HCT116 (cell line): ENCODE results near the gene FBXW8. TPM values are rescaled to one million over a fixed set of nuclear protein-coding genes. Genes with fewer than 3 reads are reported as not detected.
A peak's percentile ranks its signal among the peaks of the same experiment; 100 is the strongest.

Experiments used
- ATAC-seq: fragments of 200-7000 bp; cut with Tn5 transposase; 2 replicates; pipeline ENCODE4 v1.9.1; 2020; ENCODE audit warnings: mild to moderate bottlenecking, moderate library complexity
- BruUV-seq: library from RNA; stranded (reverse); fragments of 400-500 nt; replicated peaks from 2 replicates; lab custom pipeline; 2021; lab: Mats Ljungman, UMichigan
- CTCF ChIA-PET: fragments of 300-600 bp; sonication (Branson Sonifier 250); formaldehyde crosslinking; loops from one replicate; lab custom pipeline; 2021; ENCODE audit warnings: antibody characterized with exemption; lab: Charles Lee
- POLR2A ChIA-PET: fragments of 300-600, 350-600 bp; sonication (Branson Sonifier 250); formaldehyde crosslinking; loops from one replicate; lab custom pipeline; 2021; ENCODE audit warnings: antibody characterized with exemption; lab: Charles Lee
- RAD21 ChIA-PET, 2 experiments: fragments of 300-600 bp; sonication (Branson Sonifier 250); formaldehyde crosslinking; loops; one replicate each; lab custom pipeline; 2023; ENCODE audit warnings: low total read pairs in 2 of 2; ENCODE audit not compliant: uncharacterized antibody in 2 of 2, unreplicated experiment in 2 of 2, low non-redundant PET in 1 of 2; lab: Charles Lee
- DNase-seq: peaks from one replicate; pipeline ENCODE4 v3.0.0-alpha.2; 2010; ENCODE audit warnings: low read depth, low spot score
- H2AFZ ChIP-seq: fragments of 200-600 bp; shearing (Covaris generic), sonication (generic); 2 replicates; pipeline ENCODE4 v1.6.1; 2017; ENCODE audit warnings: low read depth, mixed run types, mixed read lengths, antibody characterized with exemption, low read length; ENCODE audit not compliant: poor library complexity, severe bottlenecking
- H3K27ac ChIP-seq: 2 replicates; pipeline ENCODE4 v1.5.1; 2012; ENCODE audit warnings: low read depth, low read length
- H3K27me3 ChIP-seq: fragments of 200-600 bp; sonication (generic); 2 replicates; pipeline ENCODE4 v1.6.1; 2016; ENCODE audit warnings: mixed run types, low read length, mixed read lengths; ENCODE audit not compliant: insufficient read depth
- H3K36me3 ChIP-seq, 2 experiments: fragments of 200-500 bp in 1 of 2; fragments of 200-600 bp in 1 of 2; sonication (Bioruptor generic) in 1 of 2; sonication (generic) in 1 of 2; 2 replicates each; pipeline versions ENCODE4 v1.5.1 to v1.6.1; 2014 to 2016; ENCODE audit warnings: low read length in 2 of 2, inconsistent platforms in 1 of 2, mixed read lengths in 1 of 2, mixed run types in 1 of 2; ENCODE audit not compliant: insufficient read depth in 2 of 2, control insufficient read depth in 1 of 2
- H3K4me1 ChIP-seq, 2 experiments: fragments of 200-600 bp in 1 of 2; sonication (generic) in 1 of 2; 2 replicates each; pipeline versions ENCODE4 v1.5.1 to v1.6.1; 2012 to 2017; ENCODE audit warnings: low read length in 2 of 2, inconsistent platforms in 1 of 2, mild to moderate bottlenecking in 1 of 2, mixed read lengths in 1 of 2, mixed run types in 1 of 2, moderate library complexity in 1 of 2; ENCODE audit not compliant: insufficient read depth in 2 of 2, control insufficient read depth in 1 of 2
- H3K4me2 ChIP-seq: fragments of 200-600 bp; sonication (generic); 2 replicates; pipeline ENCODE4 v1.6.1; 2017; ENCODE audit warnings: mixed run types, low read length, mixed read lengths
- H3K4me3 ChIP-seq, 2 experiments: fragments of 200-600 bp in 1 of 2; sonication (generic) in 1 of 2; replicated peaks in 1 of 2; 2 replicates each; pipeline ENCODE4 v1.5.1; 2011 to 2016; ENCODE audit warnings: low read length in 2 of 2, control low read depth in 1 of 2, low read depth in 1 of 2, mild to moderate bottlenecking in 1 of 2, mixed read lengths in 1 of 2, mixed run types in 1 of 2
- H3K79me2 ChIP-seq: fragments of 200-600 bp; sonication (generic); 2 replicates; pipeline ENCODE4 v1.6.1; 2017; ENCODE audit warnings: mild to moderate bottlenecking, mixed run types, low read length, moderate library complexity, mixed read lengths; ENCODE audit not compliant: insufficient read depth
- H3K9ac ChIP-seq: fragments of 200-600 bp; sonication (generic); 2 replicates; pipeline ENCODE4 v1.6.1; 2016; ENCODE audit warnings: low read length, mixed read lengths
- H3K9me2 ChIP-seq: fragments of 200-600 bp; sonication (generic), shearing (Covaris generic); 2 replicates; pipeline ENCODE4 v1.6.1; 2017; ENCODE audit warnings: mixed run types, mild to moderate bottlenecking, moderate library complexity; ENCODE audit not compliant: insufficient read depth
- H3K9me3 ChIP-seq, 2 experiments: fragments of 200-500 bp in 1 of 2; fragments of 200-600 bp in 1 of 2; sonication (Bioruptor generic) in 1 of 2; sonication (generic) in 1 of 2; 2 replicates each; pipeline ENCODE4 v1.6.1; 2014 to 2017; ENCODE audit warnings: low read length in 2 of 2, mixed read lengths in 2 of 2, inconsistent platforms in 1 of 2, low read depth in 1 of 2, mild to moderate bottlenecking in 1 of 2, mixed run types in 1 of 2, moderate library complexity in 1 of 2; ENCODE audit not compliant: control insufficient read depth in 1 of 2, insufficient read depth in 1 of 2
- H4K20me1 ChIP-seq: fragments of 200-600 bp; sonication (generic), shearing (Covaris generic); 2 replicates; pipeline ENCODE4 v1.6.1; 2017; ENCODE audit warnings: mixed run types, mild to moderate bottlenecking, moderate library complexity; ENCODE audit not compliant: insufficient read depth
- CEBPB ChIP-seq: IDR thresholded peaks from 2 replicates; pipeline ENCODE4 v1.6.1; 2012; ENCODE audit warnings: low read depth
- EGR1 ChIP-seq: IDR thresholded peaks from 2 replicates; pipeline ENCODE4 v1.6.1; 2012; ENCODE audit warnings: low read depth
- EZH2 ChIP-seq: fragments of 200-600 bp; sonication (generic); IDR thresholded peaks from 2 replicates; pipeline ENCODE4 v1.6.1; 2017; ENCODE audit warnings: antibody characterized with exemption, mixed run types
- FOSL1 ChIP-seq: IDR thresholded peaks from 2 replicates; pipeline ENCODE4 v1.6.1; 2012; ENCODE audit warnings: low read depth
- JUND ChIP-seq: IDR thresholded peaks from 2 replicates; pipeline ENCODE4 v1.6.1; 2012
- POLR2AphosphoS5 ChIP-seq: IDR thresholded peaks from 2 replicates; pipeline ENCODE4 v1.6.1; 2011; ENCODE audit warnings: mild to moderate bottlenecking, low read depth, low read length, moderate library complexity
- RAD21 ChIP-seq: IDR thresholded peaks from 2 replicates; pipeline ENCODE4 v1.6.1; 2012; ENCODE audit warnings: low read depth, mild to moderate bottlenecking
- SIN3A ChIP-seq: IDR thresholded peaks from 2 replicates; pipeline ENCODE4 v1.6.1; 2012; ENCODE audit warnings: low read depth
- SP1 ChIP-seq: IDR thresholded peaks from 2 replicates; pipeline ENCODE4 v1.6.1; 2012; ENCODE audit warnings: low read depth
- SRF ChIP-seq: IDR thresholded peaks from 2 replicates; pipeline ENCODE4 v1.6.1; 2012; ENCODE audit warnings: low read depth
- TCF7L2 ChIP-seq: IDR thresholded peaks from 2 replicates; pipeline ENCODE4 v1.7.0; 2011; ENCODE audit warnings: borderline replicate concordance, inconsistent platforms; ENCODE audit not compliant: insufficient read depth, insufficient read length; ENCODE audit errors: extremely low read depth
- YY1 ChIP-seq: IDR thresholded peaks from 2 replicates; pipeline ENCODE4 v1.6.1; 2011; ENCODE audit warnings: low read length, low read depth, moderate library complexity, mild to moderate bottlenecking; ENCODE audit not compliant: insufficient replicate concordance; ENCODE audit errors: extremely low read depth
- ZFX ChIP-seq: fragments of 450-650 bp; IDR thresholded peaks from 2 replicates; pipeline ENCODE4 v1.6.1; 2017
- ZNF274 ChIP-seq: fragments of 200-500 bp; sonication (Bioruptor generic); IDR thresholded peaks from 2 replicates; pipeline ENCODE4 v1.6.1; 2014; ENCODE audit warnings: mild to moderate bottlenecking, low read depth, low read length, inconsistent platforms
- intact Hi-C: fragments of 100-400 bp; cut with micrococcal nuclease; formaldehyde crosslinking; loops from 2 replicates; pipeline ENCODE4 v1.10.0; 2022
- total RNA-seq: library from RNA; stranded (reverse); gene quantifications from one replicate; pipeline ENCODE4 v1.2.1, GENCODE V29; 2021; ENCODE audit not compliant: unreplicated experiment
- TF ChIP-seq, protein P1 (sequence below): IDR thresholded peaks from 2 replicates; pipeline ENCODE4 v1.6.1; 2012
- TF ChIP-seq, protein P2 (sequence below): IDR thresholded peaks from 2 replicates; pipeline ENCODE4 v1.6.1; 2012
- TF ChIP-seq, protein P3 (sequence below): IDR thresholded peaks from 2 replicates; pipeline ENCODE4 v1.6.1; 2012; ENCODE audit warnings: low read depth
- TF ChIP-seq, protein P4 (sequence below), 3 experiments: fragments of 200-600 bp in 1 of 3; sonication (generic) in 1 of 3; IDR thresholded peaks in 2 of 3; conservative IDR thresholded peaks in 1 of 3; 2 replicates each; pipeline ENCODE4 v1.5.1; 2012 to 2017; ENCODE audit warnings: low read depth in 2 of 3, low read length in 2 of 3, antibody characterized with exemption in 1 of 3, borderline replicate concordance in 1 of 3, control low read depth in 1 of 3, mild to moderate bottlenecking in 1 of 3, mixed read lengths in 1 of 3, mixed run types in 1 of 3, moderate library complexity in 1 of 3; ENCODE audit not compliant: insufficient read depth in 1 of 3

FBXW8 gene
- total RNA-seq, 1 experiment from 2014 or later: 14.6 TPM

DNA sequence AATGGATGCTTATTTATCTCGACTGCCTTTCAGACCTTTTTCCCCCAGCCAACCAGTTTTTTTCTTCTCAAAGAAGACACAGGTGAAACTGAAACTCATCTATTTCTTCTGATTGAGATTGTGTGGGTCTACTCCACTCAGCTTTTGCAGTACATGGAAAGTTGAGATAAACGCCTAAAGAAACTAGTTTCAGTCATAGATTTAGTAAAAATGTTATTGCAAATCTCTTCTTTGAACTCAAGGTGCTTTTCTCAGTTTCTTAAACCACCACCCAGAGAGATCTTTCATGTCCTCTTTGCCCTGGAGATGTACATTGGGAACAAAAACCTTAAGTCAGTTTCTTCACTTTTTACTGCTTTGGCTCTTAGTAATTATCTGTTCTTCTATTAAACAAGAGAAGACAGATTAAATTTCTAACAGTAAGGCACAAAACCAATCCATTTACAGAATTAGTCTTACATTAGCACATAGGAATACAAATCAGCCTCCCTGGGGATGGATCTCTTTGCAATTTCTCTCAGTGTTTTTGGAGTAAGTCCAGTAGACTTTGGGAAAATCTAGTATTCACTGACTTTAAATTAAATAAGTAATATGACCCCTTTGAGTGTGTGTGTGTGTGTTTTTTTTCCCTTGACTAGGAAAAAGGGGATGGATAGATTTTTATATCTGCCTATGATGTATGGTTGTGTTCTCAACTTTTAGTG lies 11.6 kb downstream of the FBXW8 start (continued):
- TF ChIP-seq RAD21 (no peak), SP1 (no peak), EGR1 (no peak)
- TF ChIP-seq, protein P1, sequence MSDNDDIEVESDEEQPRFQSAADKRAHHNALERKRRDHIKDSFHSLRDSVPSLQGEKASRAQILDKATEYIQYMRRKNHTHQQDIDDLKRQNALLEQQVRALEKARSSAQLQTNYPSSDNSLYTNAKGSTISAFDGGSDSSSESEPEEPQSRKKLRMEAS: no peak

DNA sequence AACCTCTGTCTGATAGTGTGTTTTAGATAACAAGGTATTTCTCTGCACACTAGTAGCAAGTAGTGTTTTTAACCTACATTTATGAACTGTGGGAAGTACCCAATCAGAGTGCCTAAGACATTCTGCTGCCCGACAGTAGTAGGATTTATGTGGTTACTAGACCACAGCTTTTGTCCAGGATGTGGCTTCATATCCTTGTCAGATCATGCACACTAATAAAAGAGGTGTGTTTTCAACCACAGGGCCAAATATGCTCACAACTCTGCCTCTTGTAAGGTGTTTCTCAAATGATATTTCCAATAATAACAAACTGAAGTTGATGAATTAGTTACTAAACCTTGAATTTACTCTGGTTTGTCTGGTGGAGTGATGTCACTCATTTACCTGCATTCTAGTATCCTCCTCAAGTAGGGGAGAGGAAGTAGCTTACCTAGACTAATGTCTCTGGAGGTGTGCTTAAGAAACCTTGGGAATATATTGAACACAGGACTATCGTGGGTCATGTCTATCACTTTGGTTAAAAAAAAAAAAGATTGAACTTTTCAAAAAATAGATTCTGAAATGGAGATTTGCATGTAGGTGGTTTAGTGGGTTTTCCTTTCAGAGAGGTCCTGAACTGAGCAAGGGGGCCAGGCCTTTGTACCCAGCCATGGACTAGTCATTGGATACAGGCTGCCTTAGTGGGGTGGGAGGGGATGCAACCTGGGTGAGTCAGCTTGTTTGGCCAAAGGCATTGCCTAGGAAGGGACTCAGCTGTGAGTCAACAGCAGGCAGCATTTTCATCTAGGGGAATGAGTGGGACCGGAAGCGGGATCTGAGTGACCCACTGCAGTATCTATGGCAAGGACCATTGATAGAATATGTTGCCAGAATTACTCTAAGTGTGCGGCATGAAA lies 14.1 kb downstream of the FBXW8 start:
- CTCF ChIA-PET: no interaction called here
- DNase-seq (peak; percentile 44), ATAC-seq (peak; percentile 85)
- H3K4me3 ChIP-seq: no peak overlapping the region
- H3K36me3 ChIP-seq: no peaks in the 10 kb centered on the region
- no peaks in the 10 kb centered on the region for H3K9me3 ChIP-seq
- H2AFZ ChIP-seq: no peak overlapping the region
- H3K4me2 ChIP-seq: peak overlapping the region; percentile 32
- intact Hi-C loops: no loop called here
- H3K9me2 ChIP-seq: no peaks in the 10 kb centered on the region
- no peaks in the 10 kb centered on the region for H4K20me1 ChIP-seq
- POLR2A ChIA-PET: no interaction called here
- peaks cover 3 to 15% of the 10 kb centered on the region in 2 experiments; a peak in 2 of 4 replicates for H3K4me1 ChIP-seq
- no TSS peak for BruUV-seq
- no peaks in the 10 kb centered on the region for H3K27me3 ChIP-seq
- no peak overlapping the region for H3K27ac ChIP-seq
- H3K79me2 ChIP-seq: no peaks in the 10 kb centered on the region
- H3K9ac ChIP-seq: no peak overlapping the region
- RAD21 ChIA-PET: no interaction called here
- TF ChIP-seq, protein P2, sequence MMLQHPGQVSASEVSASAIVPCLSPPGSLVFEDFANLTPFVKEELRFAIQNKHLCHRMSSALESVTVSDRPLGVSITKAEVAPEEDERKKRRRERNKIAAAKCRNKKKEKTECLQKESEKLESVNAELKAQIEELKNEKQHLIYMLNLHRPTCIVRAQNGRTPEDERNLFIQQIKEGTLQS: no peak
- TF ChIP-seq TCF7L2: no peak
- TF ChIP-seq JUND: peak; percentile 51; the same call in 1 of the 2 replicates
- TF ChIP-seq CEBPB: no peak
- TF ChIP-seq, protein P3, sequence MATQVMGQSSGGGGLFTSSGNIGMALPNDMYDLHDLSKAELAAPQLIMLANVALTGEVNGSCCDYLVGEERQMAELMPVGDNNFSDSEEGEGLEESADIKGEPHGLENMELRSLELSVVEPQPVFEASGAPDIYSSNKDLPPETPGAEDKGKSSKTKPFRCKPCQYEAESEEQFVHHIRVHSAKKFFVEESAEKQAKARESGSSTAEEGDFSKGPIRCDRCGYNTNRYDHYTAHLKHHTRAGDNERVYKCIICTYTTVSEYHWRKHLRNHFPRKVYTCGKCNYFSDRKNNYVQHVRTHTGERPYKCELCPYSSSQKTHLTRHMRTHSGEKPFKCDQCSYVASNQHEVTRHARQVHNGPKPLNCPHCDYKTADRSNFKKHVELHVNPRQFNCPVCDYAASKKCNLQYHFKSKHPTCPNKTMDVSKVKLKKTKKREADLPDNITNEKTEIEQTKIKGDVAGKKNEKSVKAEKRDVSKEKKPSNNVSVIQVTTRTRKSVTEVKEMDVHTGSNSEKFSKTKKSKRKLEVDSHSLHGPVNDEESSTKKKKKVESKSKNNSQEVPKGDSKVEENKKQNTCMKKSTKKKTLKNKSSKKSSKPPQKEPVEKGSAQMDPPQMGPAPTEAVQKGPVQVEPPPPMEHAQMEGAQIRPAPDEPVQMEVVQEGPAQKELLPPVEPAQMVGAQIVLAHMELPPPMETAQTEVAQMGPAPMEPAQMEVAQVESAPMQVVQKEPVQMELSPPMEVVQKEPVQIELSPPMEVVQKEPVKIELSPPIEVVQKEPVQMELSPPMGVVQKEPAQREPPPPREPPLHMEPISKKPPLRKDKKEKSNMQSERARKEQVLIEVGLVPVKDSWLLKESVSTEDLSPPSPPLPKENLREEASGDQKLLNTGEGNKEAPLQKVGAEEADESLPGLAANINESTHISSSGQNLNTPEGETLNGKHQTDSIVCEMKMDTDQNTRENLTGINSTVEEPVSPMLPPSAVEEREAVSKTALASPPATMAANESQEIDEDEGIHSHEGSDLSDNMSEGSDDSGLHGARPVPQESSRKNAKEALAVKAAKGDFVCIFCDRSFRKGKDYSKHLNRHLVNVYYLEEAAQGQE: no peak
- TF ChIP-seq EZH2: no peak
- no peak for TF ChIP-seq SIN3A
- no peak for TF ChIP-seq SRF
- TF ChIP-seq SP1: peak; percentile 30
- TF ChIP-seq, protein P4, sequence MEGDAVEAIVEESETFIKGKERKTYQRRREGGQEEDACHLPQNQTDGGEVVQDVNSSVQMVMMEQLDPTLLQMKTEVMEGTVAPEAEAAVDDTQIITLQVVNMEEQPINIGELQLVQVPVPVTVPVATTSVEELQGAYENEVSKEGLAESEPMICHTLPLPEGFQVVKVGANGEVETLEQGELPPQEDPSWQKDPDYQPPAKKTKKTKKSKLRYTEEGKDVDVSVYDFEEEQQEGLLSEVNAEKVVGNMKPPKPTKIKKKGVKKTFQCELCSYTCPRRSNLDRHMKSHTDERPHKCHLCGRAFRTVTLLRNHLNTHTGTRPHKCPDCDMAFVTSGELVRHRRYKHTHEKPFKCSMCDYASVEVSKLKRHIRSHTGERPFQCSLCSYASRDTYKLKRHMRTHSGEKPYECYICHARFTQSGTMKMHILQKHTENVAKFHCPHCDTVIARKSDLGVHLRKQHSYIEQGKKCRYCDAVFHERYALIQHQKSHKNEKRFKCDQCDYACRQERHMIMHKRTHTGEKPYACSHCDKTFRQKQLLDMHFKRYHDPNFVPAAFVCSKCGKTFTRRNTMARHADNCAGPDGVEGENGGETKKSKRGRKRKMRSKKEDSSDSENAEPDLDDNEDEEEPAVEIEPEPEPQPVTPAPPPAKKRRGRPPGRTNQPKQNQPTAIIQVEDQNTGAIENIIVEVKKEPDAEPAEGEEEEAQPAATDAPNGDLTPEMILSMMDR (IDR thresholded peaks at IDR 0.05 in 2 of 3, conservative IDR thresholded peaks at IDR 0.05 in 1 of 3; ENCODE audit: borderline replicate concordance in 1 of 3, insufficient read depth in 1 of 3, low read depth in 2 of 3, low read length in 2 of 3): no peak
- TF ChIP-seq POLR2AphosphoS5: no peak
- TF ChIP-seq RAD21: no peak
- TF ChIP-seq, protein P1: no peak
- TF ChIP-seq FOSL1: peak; percentile 78
- no peak for TF ChIP-seq ZNF274
- no peak for TF ChIP-seq ZFX
- no peak for TF ChIP-seq YY1
